Measurements from ENCODE around the gene AMPD3.

Gene AMPD3

GRCh38 chr11:10454878-10455631, at the start of gene AMPD3:
AMPD3 (plus strand) TSS chr11:10455264; CDS start chr11:10461520, 6,256 bp downstream.
- Histone ChIP-seq H3K9ac (ENCODE audit: insufficient read length) (no peak within 1 kb of the TSS), H3K4me3 (no peak within 1 kb of the TSS), H3K36me3 (ENCODE audit: insufficient read depth, low read length) (no peaks in the 10 kb centered on the region), H3K9me3 (ENCODE audit: low read depth, low read length) (no peaks in the 10 kb centered on the region), H3K27ac (no peak within 1 kb of the TSS)
- no peak for DNase-seq (ENCODE audit: low read depth, low spot score)
- TF ChIP-seq FOXP2 (optimal IDR thresholded peaks at IDR 0.05; ENCODE audit: control extremely low read depth, extremely low read length, insufficient read depth), result no peak
- TF ChIP-seq EZH2 (IDR thresholded peaks at IDR 0.05), result no peak
- TF ChIP-seq POLR2AphosphoS5 (IDR thresholded peaks at IDR 0.05; ENCODE audit: borderline replicate concordance, low read depth, low read length), result no peak

GRCh38 chr11:10405865-10406592, 49.0 kb upstream of the AMPD3 start:
- no peaks in the 10 kb centered on the region for H3K9me3 ChIP-seq (ENCODE audit: low read depth, low read length)
- DNase-seq (ENCODE audit: low read depth, low spot score), result peak; percentile 90
- H3K36me3 ChIP-seq (ENCODE audit: insufficient read depth, low read length), result no peaks in the 10 kb centered on the region
- H3K9ac ChIP-seq (ENCODE audit: insufficient read length), result peak overlapping the region; percentile 10
- TF ChIP-seq EZH2 (IDR thresholded peaks at IDR 0.05) (no peak), FOXP2 (optimal IDR thresholded peaks at IDR 0.05; ENCODE audit: control extremely low read depth, extremely low read length, insufficient read depth) (peak; percentile 75), POLR2AphosphoS5 (IDR thresholded peaks at IDR 0.05; ENCODE audit: borderline replicate concordance, low read depth, low read length) (peak; percentile 21; the same call in 1 of the 2 replicates)
- H3K27ac ChIP-seq, result peak overlapping the region; percentile 86
- H3K4me3 ChIP-seq, result no peak overlapping the region

GRCh38 chr11:10407055-10407454, 48.0 kb upstream of the AMPD3 start:
- no peak for DNase-seq (ENCODE audit: low read depth, low spot score)
- peak overlapping the region; percentile 86 for H3K27ac ChIP-seq
- TF ChIP-seq POLR2AphosphoS5 (IDR thresholded peaks at IDR 0.05; ENCODE audit: borderline replicate concordance, low read depth, low read length), result no peak
- TF ChIP-seq FOXP2 (optimal IDR thresholded peaks at IDR 0.05; ENCODE audit: control extremely low read depth, extremely low read length, insufficient read depth), result no peak
- TF ChIP-seq EZH2 (IDR thresholded peaks at IDR 0.05), result no peak
- H3K9ac ChIP-seq (ENCODE audit: insufficient read length), result peak overlapping the region; percentile 10
- H3K4me3 ChIP-seq, result no peak overlapping the region
- H3K9me3 ChIP-seq (ENCODE audit: low read depth, low read length), result no peaks in the 10 kb centered on the region
- no peaks in the 10 kb centered on the region for H3K36me3 ChIP-seq (ENCODE audit: insufficient read depth, low read length)

- H3K27ac ChIP-seq, result peak overlapping the region; percentile 86
Measured at GRCh38 chr11:10407749-10408685, 47.0 kb upstream of the AMPD3 start.

GRCh38 chr11:10409207-10409661, 45.8 kb upstream of the AMPD3 start:
- Histone ChIP-seq H3K36me3 (ENCODE audit: insufficient read depth, low read length) (no peaks in the 10 kb centered on the region), H3K9me3 (ENCODE audit: low read depth, low read length) (no peaks in the 10 kb centered on the region), H3K4me3 (no peak overlapping the region), H3K9ac (ENCODE audit: insufficient read length) (peak overlapping the region; percentile 7), H3K27ac (peak overlapping the region; percentile 45; the same call in 1 of the 2 replicates)
- TF ChIP-seq EZH2 (IDR thresholded peaks at IDR 0.05) (no peak), FOXP2 (optimal IDR thresholded peaks at IDR 0.05; ENCODE audit: control extremely low read depth, extremely low read length, insufficient read depth) (no peak), POLR2AphosphoS5 (IDR thresholded peaks at IDR 0.05; ENCODE audit: borderline replicate concordance, low read depth, low read length) (no peak)
- DNase-seq (ENCODE audit: low read depth, low spot score), result no peak

More at GRCh38 chr11:10407749-10408685, 47.0 kb upstream of the AMPD3 start:
- no peak overlapping the region for H3K4me3 ChIP-seq
- H3K9ac ChIP-seq (ENCODE audit: insufficient read length), result no peak overlapping the region
- no peaks in the 10 kb centered on the region for H3K9me3 ChIP-seq (ENCODE audit: low read depth, low read length)
- no peak for DNase-seq (ENCODE audit: low read depth, low spot score)
- TF ChIP-seq POLR2AphosphoS5 (IDR thresholded peaks at IDR 0.05; ENCODE audit: borderline replicate concordance, low read depth, low read length) (no peak), FOXP2 (optimal IDR thresholded peaks at IDR 0.05; ENCODE audit: control extremely low read depth, extremely low read length, insufficient read depth) (no peak), EZH2 (IDR thresholded peaks at IDR 0.05) (no peak)
- no peaks in the 10 kb centered on the region for H3K36me3 ChIP-seq (ENCODE audit: insufficient read depth, low read length)

- no peak for DNase-seq (ENCODE audit: low read depth, low spot score)
- Histone ChIP-seq H3K27ac (peak overlapping the region; percentile 45; the same call in 1 of the 2 replicates), H3K9ac (ENCODE audit: insufficient read length) (no peak overlapping the region), H3K4me3 (no peak overlapping the region), H3K36me3 (ENCODE audit: insufficient read depth, low read length) (no peaks in the 10 kb centered on the region), H3K9me3 (ENCODE audit: low read depth, low read length) (no peaks in the 10 kb centered on the region)
- TF ChIP-seq POLR2AphosphoS5 (IDR thresholded peaks at IDR 0.05; ENCODE audit: borderline replicate concordance, low read depth, low read length) (no peak), EZH2 (IDR thresholded peaks at IDR 0.05) (no peak), FOXP2 (optimal IDR thresholded peaks at IDR 0.05; ENCODE audit: control extremely low read depth, extremely low read length, insufficient read depth) (no peak)
Measured at GRCh38 chr11:10410106-10410843, 44.8 kb upstream of the AMPD3 start.

- H3K9ac ChIP-seq (ENCODE audit: insufficient read length), result no peak overlapping the region
- DNase-seq (ENCODE audit: low read depth, low spot score), result no peak
- H3K27ac ChIP-seq, result no peak overlapping the region
- H3K4me3 ChIP-seq, result no peak overlapping the region
- no peaks in the 10 kb centered on the region for H3K36me3 ChIP-seq (ENCODE audit: insufficient read depth, low read length)
- TF ChIP-seq EZH2 (IDR thresholded peaks at IDR 0.05) (no peak), POLR2AphosphoS5 (IDR thresholded peaks at IDR 0.05; ENCODE audit: borderline replicate concordance, low read depth, low read length) (no peak), FOXP2 (optimal IDR thresholded peaks at IDR 0.05; ENCODE audit: control extremely low read depth, extremely low read length, insufficient read depth) (no peak)
- H3K9me3 ChIP-seq (ENCODE audit: low read depth, low read length), result no peaks in the 10 kb centered on the region
Measured at GRCh38 chr11:10410844-10411200, 44.2 kb upstream of the AMPD3 start.
